DMS114 treated with DMSO at 0.1 percent for 48 hours (cell line): ENCODE measurements around the gene PRDM11.

ENCODE experiments used
- DNase-seq: peaks from one replicate; lab custom pipeline; 2025; ENCODE audit not compliant: unreplicated experiment; lab: John Stamatoyannopoulos, UW

The PRDM11 gene

GRCh38 chr11:45174168-45174835 is 27.9 kb downstream of the PRDM11 start:
- DNase-seq = no peak

- no peak for DNase-seq
These were observed 28.5 kb downstream of the PRDM11 start for GRCh38 chr11:45174963-45175362.

- no peak for DNase-seq
These were observed 30.6 kb downstream of the PRDM11 start for GRCh38 chr11:45176996-45177395.

- no peak for DNase-seq
These were observed 31.8 kb downstream of the PRDM11 start for GRCh38 chr11:45178223-45178622.

- DNase-seq = no peak
These were observed 32.6 kb downstream of the PRDM11 start for GRCh38 chr11:45178890-45179671.

GRCh38 chr11:45179686-45180178 is 33.3 kb downstream of the PRDM11 start:
- no peak for DNase-seq

GRCh38 chr11:45180179-45180847 is 33.9 kb downstream of the PRDM11 start:
- no peak for DNase-seq

- DNase-seq = no peak
These were observed 34.4 kb downstream of the PRDM11 start for GRCh38 chr11:45180848-45181192.

GRCh38 chr11:45181193-45181888 is 34.9 kb downstream of the PRDM11 start:
- no peak for DNase-seq

GRCh38 chr11:45181889-45182550 is 35.6 kb downstream of the PRDM11 start:
- no peak for DNase-seq

GRCh38 chr11:45182902-45183301 is 36.5 kb downstream of the PRDM11 start:
- DNase-seq = no peak

- no peak for DNase-seq
These were observed 38.2 kb downstream of the PRDM11 start for GRCh38 chr11:45184640-45185039.

- no peak for DNase-seq
These were observed 38.8 kb downstream of the PRDM11 start for GRCh38 chr11:45185228-45185729.

GRCh38 chr11:45187375-45187774 is 40.9 kb downstream of the PRDM11 start:
- DNase-seq = no peak

- no peak for DNase-seq
These were observed 41.7 kb downstream of the PRDM11 start for GRCh38 chr11:45188127-45188526.

GRCh38 chr11:45189230-45189629 is 42.8 kb downstream of the PRDM11 start:
- no peak for DNase-seq

GRCh38 chr11:45193695-45194094 is 47.3 kb downstream of the PRDM11 start:
- no peak for DNase-seq

GRCh38 chr11:45204761-45205160 is 58.3 kb downstream of the PRDM11 start:
- no peak for DNase-seq

GRCh38 chr11:45205978-45206377 is 59.5 kb downstream of the PRDM11 start:
- no peak for DNase-seq

GRCh38 chr11:45208135-45208534 is 61.7 kb downstream of the PRDM11 start:
- DNase-seq = no peak
